Mucosa of rectum (tissue), 2 donors: ENCODE measurements around the gene PRMT2.

Source experiments
- H3K27ac ChIP-seq, 2 donors: one replicate each; pipeline ENCODE4 v1.7.0; 2013; ENCODE audit warnings: inconsistent platforms in 2 of 2, low read depth in 2 of 2, low read length in 2 of 2
- H3K27me3 ChIP-seq, 2 donors: one replicate each; pipeline ENCODE4 v1.7.0; 2013; ENCODE audit warnings: low read length in 2 of 2; ENCODE audit not compliant: control insufficient read depth in 2 of 2, insufficient read depth in 2 of 2
- H3K36me3 ChIP-seq, 2 donors: one replicate each; pipeline ENCODE4 v1.7.0; 2013; ENCODE audit warnings: low read length in 2 of 2; ENCODE audit not compliant: control insufficient read depth in 2 of 2, insufficient read depth in 2 of 2
- H3K4me1 ChIP-seq, 2 donors: one replicate each; pipeline ENCODE4 v1.7.0; 2013; ENCODE audit warnings: low read length in 2 of 2, mild to moderate bottlenecking in 1 of 2; ENCODE audit not compliant: control insufficient read depth in 2 of 2, insufficient read depth in 2 of 2
- H3K4me3 ChIP-seq, 2 donors: one replicate each; pipeline ENCODE4 v1.7.0; 2013; ENCODE audit warnings: low read length in 2 of 2
- H3K9ac ChIP-seq, 2 donors: one replicate each; pipeline ENCODE4 v1.7.0; 2013; ENCODE audit warnings: low read length in 2 of 2, low read depth in 1 of 2, mild to moderate bottlenecking in 1 of 2
- H3K9me3 ChIP-seq, 2 donors: one replicate each; pipeline ENCODE4 v1.7.0; 2013; ENCODE audit warnings: low read length in 2 of 2; ENCODE audit not compliant: control insufficient read depth in 2 of 2
- donor health status: healthy.
- donor health status: Normal muscosa, but diverticular disease.

Gene PRMT2

GRCh38 chr21:46616656-46617055, 18.8 kb upstream of the PRMT2 start:
- H3K4me1 ChIP-seq, result peaks cover 0 to 2% of the 10 kb centered on the region in 2 donors
- H3K4me3 ChIP-seq, result no peak overlapping the region
- no peak overlapping the region for H3K27ac ChIP-seq
- no peak overlapping the region for H3K9ac ChIP-seq
- peaks cover 0 to 2% of the 10 kb centered on the region in 2 donors for H3K27me3 ChIP-seq
- no peaks in the 10 kb centered on the region for H3K9me3 ChIP-seq
- no peaks in the 10 kb centered on the region for H3K36me3 ChIP-seq

DNA sequence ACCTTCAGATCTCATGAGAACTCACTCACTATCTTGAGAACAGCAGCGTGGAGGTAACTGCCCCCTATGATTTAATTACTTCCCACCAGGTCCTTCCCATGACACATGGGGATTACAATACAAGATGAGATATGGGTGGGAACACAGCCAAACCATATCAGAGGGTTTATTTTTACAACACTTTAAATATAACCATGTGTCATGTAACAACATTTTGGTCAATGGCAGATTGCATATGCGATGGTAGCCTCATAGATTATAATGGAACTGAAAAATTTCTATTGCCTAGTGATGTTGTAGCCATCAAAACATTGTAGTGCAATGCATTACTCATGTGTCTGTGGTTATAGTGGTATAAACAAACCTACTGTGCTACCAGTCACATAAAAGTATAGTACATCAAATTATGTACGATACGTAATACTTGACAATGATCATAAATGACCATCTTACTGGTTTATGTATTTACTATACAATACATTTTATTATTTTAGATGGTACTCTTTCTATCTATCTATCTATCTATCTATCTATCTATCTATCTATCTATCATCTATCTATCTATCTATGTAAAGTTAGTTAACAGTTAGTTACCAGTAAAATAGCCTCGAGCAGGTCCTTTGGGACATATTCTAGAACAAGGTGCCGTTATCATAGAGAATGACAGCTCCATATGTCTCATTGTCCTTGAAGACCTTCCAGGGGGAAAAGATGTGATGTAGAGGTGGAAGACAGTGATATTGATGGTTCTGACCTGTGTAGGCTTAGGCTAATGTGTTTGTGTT, 18.0 kb upstream of the PRMT2 start:
- Histone ChIP-seq H3K36me3 (no peaks in the 10 kb centered on the region), H3K4me3 (no peak overlapping the region), H3K4me1 (peaks cover 0 to 5% of the 10 kb centered on the region in 2 donors), H3K9ac (no peak overlapping the region), H3K27ac (no peak overlapping the region), H3K27me3 (peaks cover 0 to 2% of the 10 kb centered on the region in 2 donors), H3K9me3 (no peaks in the 10 kb centered on the region)

DNA sequence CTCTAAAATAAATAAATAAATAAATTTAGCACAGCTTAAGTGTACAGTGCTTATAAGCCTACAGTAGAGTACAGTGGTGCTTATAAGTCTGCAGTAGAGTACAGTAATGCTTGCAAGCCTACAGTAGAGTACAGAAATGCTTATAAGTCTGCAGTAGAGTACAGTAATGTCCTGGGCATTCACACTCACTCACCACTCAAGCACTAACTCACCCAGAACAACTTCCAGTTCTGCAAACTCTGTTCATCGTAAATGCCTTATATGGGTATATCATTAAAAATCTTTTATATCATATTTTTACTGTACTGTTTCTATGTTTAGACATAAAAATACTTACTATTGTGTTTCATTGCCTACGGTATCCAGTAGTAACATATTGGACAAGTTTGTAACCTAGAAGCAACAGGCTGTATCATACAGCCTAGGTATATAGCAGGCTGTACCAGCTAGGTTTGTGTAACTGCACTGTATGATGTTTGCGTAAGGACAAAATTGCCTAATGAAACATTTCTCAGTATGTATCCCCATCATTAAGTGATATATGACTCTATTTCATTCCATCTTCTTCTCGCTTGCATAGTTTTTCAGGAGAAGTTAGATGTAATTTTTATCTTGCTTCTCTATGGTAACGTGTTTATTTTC, 16.6 kb upstream of the PRMT2 start:
- Histone ChIP-seq H3K9ac (no peak overlapping the region), H3K27ac (no peak overlapping the region), H3K9me3 (no peaks in the 10 kb centered on the region), H3K36me3 (no peaks in the 10 kb centered on the region), H3K4me3 (no peak overlapping the region), H3K4me1 (peaks cover 0 to 5% of the 10 kb centered on the region in 2 donors), H3K27me3 (peaks cover 0 to 2% of the 10 kb centered on the region in 2 donors)

DNA sequence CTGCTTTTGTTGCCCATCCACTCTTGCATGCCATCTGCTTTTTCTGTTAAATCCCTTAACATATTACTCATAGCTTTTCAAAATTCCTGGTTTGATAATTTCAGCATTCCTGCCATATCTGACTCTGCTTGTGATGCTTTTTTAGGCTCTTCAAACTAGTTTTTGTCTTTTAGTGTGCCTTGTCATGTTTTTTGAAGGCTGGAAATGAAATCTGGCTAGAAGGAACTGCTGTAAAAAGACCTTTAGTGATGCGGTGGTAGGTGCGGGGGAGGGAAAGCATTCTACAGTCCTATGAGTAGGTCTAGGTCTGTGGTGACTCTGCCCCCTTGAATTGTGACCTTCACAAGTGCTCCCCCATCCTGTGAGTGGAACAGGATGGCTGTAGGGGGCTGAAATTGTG, 15.6 kb upstream of the PRMT2 start:
- Histone ChIP-seq H3K27me3 (peaks cover 0 to 2% of the 10 kb centered on the region in 2 donors), H3K36me3 (no peaks in the 10 kb centered on the region), H3K27ac (no peak overlapping the region), H3K4me1 (peaks cover 0 to 5% of the 10 kb centered on the region in 2 donors), H3K4me3 (no peak overlapping the region), H3K9me3 (no peaks in the 10 kb centered on the region), H3K9ac (no peak overlapping the region)

DNA sequence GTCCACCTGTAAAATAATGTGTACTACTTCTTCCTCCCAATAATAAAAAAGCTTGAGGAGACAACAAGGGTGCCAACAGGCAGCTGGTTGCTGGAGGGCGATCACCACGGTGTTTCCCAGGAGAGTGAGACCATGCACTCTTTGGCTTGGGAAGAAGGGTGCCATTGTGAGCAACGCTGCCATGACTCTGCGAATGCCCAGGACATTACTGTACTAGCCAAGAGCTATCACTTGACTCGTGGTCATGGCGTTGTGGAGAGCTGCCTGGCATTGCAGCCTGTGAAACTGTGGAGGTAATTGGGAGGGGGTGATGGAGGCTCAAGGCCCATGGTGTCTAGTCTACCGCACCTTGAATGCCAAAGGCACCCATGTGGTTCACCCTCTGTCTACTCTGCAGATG, 14.6 kb upstream of the PRMT2 start:
- Histone ChIP-seq H3K4me3 (no peak overlapping the region), H3K27ac (peak overlapping the region in 1 of 2 donors; percentile 52)

DNA sequence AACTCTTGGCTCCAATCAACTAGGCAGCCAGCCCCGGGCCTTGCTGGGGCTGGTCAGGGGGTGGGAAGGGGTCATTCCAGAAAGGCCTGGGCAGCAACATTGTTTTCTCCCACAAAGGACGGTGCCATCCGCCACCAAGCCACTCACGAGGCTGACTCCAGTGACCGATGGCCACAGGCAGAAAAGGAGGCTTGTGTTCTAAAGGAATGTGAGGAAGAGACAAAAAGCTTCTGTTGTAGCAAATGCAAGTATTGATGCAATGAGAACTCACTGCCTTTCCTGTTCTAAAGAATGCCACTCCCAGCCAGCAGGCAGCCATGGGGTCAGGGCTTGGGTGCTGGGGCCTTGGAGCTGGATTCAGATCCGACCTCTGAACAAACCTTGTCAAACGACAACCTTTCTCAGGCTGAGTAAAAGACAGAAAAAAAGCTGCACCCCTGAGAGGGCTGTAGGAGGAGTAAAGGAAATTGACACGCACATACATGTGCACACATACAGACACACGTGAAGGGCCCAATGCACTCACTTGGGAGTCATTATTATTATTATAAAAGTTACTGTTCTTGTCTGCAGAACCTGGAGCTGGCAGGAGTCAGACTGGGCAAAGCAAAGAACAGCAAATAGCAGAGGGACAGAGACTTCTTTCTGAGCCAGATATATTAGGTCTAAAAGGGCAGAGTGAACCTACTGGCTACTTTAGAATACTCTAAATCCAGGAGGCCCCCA, 13.9 kb upstream of the PRMT2 start:
- H3K27ac ChIP-seq, result peak overlapping the region; percentile 28 to 52
- H3K9me3 ChIP-seq, result peaks cover 5 to 6% of the 10 kb centered on the region in 2 donors
- no peak overlapping the region for H3K9ac ChIP-seq
- H3K4me1 ChIP-seq, result peaks cover 0 to 5% of the 10 kb centered on the region in 2 donors
- H3K36me3 ChIP-seq, result no peaks in the 10 kb centered on the region
- H3K4me3 ChIP-seq, result no peak overlapping the region
- peaks cover 0 to 2% of the 10 kb centered on the region in 2 donors for H3K27me3 ChIP-seq

More for the DNA sequence above, 14.6 kb upstream of the PRMT2 start:
- Histone ChIP-seq H3K9ac (no peak overlapping the region), H3K36me3 (no peaks in the 10 kb centered on the region), H3K4me1 (peaks cover 0 to 5% of the 10 kb centered on the region in 2 donors), H3K27me3 (peaks cover 0 to 2% of the 10 kb centered on the region in 2 donors), H3K9me3 (peaks cover 5 to 6% of the 10 kb centered on the region in 2 donors)

DNA sequence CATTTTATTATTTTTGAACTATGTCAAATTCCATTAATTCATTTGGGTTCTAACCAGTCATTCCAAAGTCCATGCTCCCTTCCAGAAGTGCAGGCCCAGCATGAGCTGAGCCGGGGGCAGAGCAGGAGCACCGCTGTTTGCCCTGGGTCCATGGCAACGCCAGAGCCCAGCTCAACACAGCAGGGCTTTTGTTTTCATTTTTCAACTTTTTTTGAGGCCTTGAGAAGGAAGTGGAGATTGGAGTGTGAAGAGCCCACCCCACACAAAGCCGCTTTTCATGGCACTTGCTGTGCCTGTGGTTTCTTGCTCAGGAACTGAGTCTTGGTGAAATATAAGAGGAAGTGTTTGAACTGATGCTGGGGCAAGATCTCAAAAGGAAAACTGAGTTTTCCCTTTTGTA, 13.2 kb upstream of the PRMT2 start:
- Histone ChIP-seq H3K27ac (peak overlapping the region in 1 of 2 donors; percentile 52), H3K27me3 (peaks cover 0 to 2% of the 10 kb centered on the region in 2 donors), H3K36me3 (no peaks in the 10 kb centered on the region), H3K9me3 (peaks cover 5 to 6% of the 10 kb centered on the region in 2 donors), H3K4me3 (no peak overlapping the region), H3K4me1 (peaks cover 0 to 5% of the 10 kb centered on the region in 2 donors), H3K9ac (no peak overlapping the region)

GRCh38 chr21:46624050-46624449, 11.4 kb upstream of the PRMT2 start:
- Histone ChIP-seq H3K27me3 (no peaks in the 10 kb centered on the region), H3K9me3 (peaks cover 5 to 6% of the 10 kb centered on the region in 2 donors), H3K4me3 (no peak overlapping the region), H3K4me1 (peaks cover 0 to 5% of the 10 kb centered on the region in 2 donors), H3K36me3 (no peaks in the 10 kb centered on the region), H3K27ac (no peak overlapping the region), H3K9ac (no peak overlapping the region)

DNA sequence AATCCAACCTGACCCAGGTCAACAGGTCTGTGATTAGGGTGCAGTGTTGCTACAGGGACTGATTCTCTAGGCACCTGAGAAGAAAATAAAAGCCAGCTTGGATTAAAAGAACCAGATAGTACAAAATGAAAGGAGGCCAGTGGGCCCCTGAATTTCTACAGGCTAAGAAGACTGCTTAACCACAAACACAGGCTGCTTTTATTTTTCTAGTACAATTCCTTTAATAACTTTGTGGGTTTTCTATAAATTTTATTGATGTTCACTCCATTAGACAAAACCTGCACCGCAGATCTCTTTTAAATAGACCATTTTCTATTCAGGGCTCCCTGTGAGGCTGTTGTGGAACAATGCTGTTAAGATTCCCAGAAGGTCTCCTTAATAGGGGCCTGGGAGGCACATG, 9.7 kb upstream of the PRMT2 start:
- no peak overlapping the region for H3K4me3 ChIP-seq
- H3K27me3 ChIP-seq, result no peaks in the 10 kb centered on the region
- H3K27ac ChIP-seq, result no peak overlapping the region
- H3K4me1 ChIP-seq, result peaks cover 0 to 5% of the 10 kb centered on the region in 2 donors
- no peaks in the 10 kb centered on the region for H3K36me3 ChIP-seq
- no peak overlapping the region for H3K9ac ChIP-seq
- H3K9me3 ChIP-seq, result peaks cover 5 to 6% of the 10 kb centered on the region in 2 donors

GRCh38 chr21:46626536-46626935, 8.9 kb upstream of the PRMT2 start:
- H3K4me3 ChIP-seq, result no peak overlapping the region
- no peaks in the 10 kb centered on the region for H3K36me3 ChIP-seq
- peaks cover 0 to 4% of the 10 kb centered on the region in 2 donors for H3K4me1 ChIP-seq
- H3K27me3 ChIP-seq, result no peaks in the 10 kb centered on the region
- no peak overlapping the region for H3K9ac ChIP-seq
- no peak overlapping the region for H3K27ac ChIP-seq
- H3K9me3 ChIP-seq, result peaks cover 5 to 6% of the 10 kb centered on the region in 2 donors
